IMR-90 (cell line): ENCODE data around the gene C1orf159. TPM values are rescaled to one million over a fixed set of nuclear protein-coding genes. Genes with fewer than 3 reads are reported as not detected.

Source experiments
- ATAC-seq: fragments of 200-7000 bp; cut with Tn5 transposase; 2 replicates; pipeline ENCODE4 v1.9.1; 2020; ENCODE audit warnings: low read depth, mild to moderate bottlenecking, moderate library complexity
- BruUV-seq: library from RNA; stranded (reverse); fragments of 400-500 nt; replicated peaks from 2 replicates; lab custom pipeline; 2021; lab: Mats Ljungman, UMichigan
- CTCF ChIA-PET: fragments of 300-600 bp; formaldehyde crosslinking; extraction: SDS; loops from one replicate; lab custom pipeline; 2021; ENCODE audit warnings: antibody characterized with exemption; lab: Yijun Ruan, JAX
- POLR2A ChIA-PET: fragments of 300-600 bp; sonication (Branson Sonifier 250); formaldehyde crosslinking; loops from one replicate; lab custom pipeline; 2022; ENCODE audit warnings: antibody characterized with exemption; ENCODE audit not compliant: unreplicated experiment; lab: Charles Lee
- DNase-seq: peaks from one replicate; pipeline ENCODE4 v3.0.0; 2013
- H2AFZ ChIP-seq: replicated peaks from 2 replicates; pipeline ENCODE3; 2013; ENCODE audit warnings: low read length, mild to moderate bottlenecking; ENCODE audit not compliant: poor library complexity
- H2AK5ac ChIP-seq: 2 replicates; pipeline ENCODE4 v1.6.1; 2013; ENCODE audit warnings: low read depth, low read length, inconsistent platforms
- H2AK9ac ChIP-seq: replicated peaks from 2 replicates; pipeline ENCODE3; 2013; ENCODE audit warnings: mild to moderate bottlenecking, low read depth, low read length, moderate library complexity; ENCODE audit not compliant: poor library complexity
- H2BK120ac ChIP-seq: 2 replicates; pipeline ENCODE4 v1.6.1; 2013; ENCODE audit warnings: low read depth, low read length, inconsistent platforms
- H2BK15ac ChIP-seq: 3 replicates; pipeline ENCODE4 v1.6.1; 2013; ENCODE audit warnings: low read depth, low read length, inconsistent platforms
- H2BK20ac ChIP-seq: 2 replicates; pipeline ENCODE4 v1.6.1; 2013; ENCODE audit warnings: low read depth, mild to moderate bottlenecking, inconsistent platforms, low read length, moderate library complexity
- H2BK5ac ChIP-seq: 2 replicates; pipeline ENCODE4 v1.6.1; 2013; ENCODE audit warnings: mild to moderate bottlenecking, low read depth, low read length, inconsistent platforms; ENCODE audit not compliant: poor library complexity, severe bottlenecking
- H3K14ac ChIP-seq: replicated peaks from 2 replicates; pipeline ENCODE4 v1.6.1; 2013; ENCODE audit warnings: low read depth, low read length, inconsistent platforms
- H3K18ac ChIP-seq: 2 replicates; pipeline ENCODE4 v1.6.1; 2013; ENCODE audit warnings: low read depth, low read length, control low read depth
- H3K23ac ChIP-seq: 2 replicates; pipeline ENCODE4 v1.6.1; 2013; ENCODE audit warnings: low read depth, low read length, inconsistent platforms
- H3K27ac ChIP-seq: 2 replicates; pipeline ENCODE4 v1.5.1; 2013; ENCODE audit warnings: mild to moderate bottlenecking, control low read depth, low read length; ENCODE audit not compliant: insufficient read depth
- H3K27me3 ChIP-seq: 2 replicates; pipeline ENCODE4 v1.6.1; 2013; ENCODE audit warnings: low read length; ENCODE audit not compliant: control insufficient read depth, insufficient read depth
- H3K36me3 ChIP-seq: 2 replicates; pipeline ENCODE4 v1.6.1; 2013; ENCODE audit warnings: low read length, mixed read lengths; ENCODE audit not compliant: control insufficient read depth, insufficient read depth
- H3K4ac ChIP-seq: 2 replicates; pipeline ENCODE4 v1.6.1; 2013; ENCODE audit warnings: low read depth, low read length, inconsistent platforms
- H3K4me1 ChIP-seq: 2 replicates; pipeline ENCODE4 v1.6.1; 2013; ENCODE audit warnings: low read length, mixed read lengths; ENCODE audit not compliant: control insufficient read depth, insufficient read depth
- H3K4me2 ChIP-seq: 2 replicates; pipeline ENCODE4 v1.6.1; 2013; ENCODE audit warnings: low read depth, mild to moderate bottlenecking, control low read depth, low read length, moderate library complexity
- H3K4me3 ChIP-seq: 2 replicates; pipeline ENCODE4 v1.5.1; 2013; ENCODE audit warnings: low read depth, mild to moderate bottlenecking, control low read depth, low read length, moderate library complexity; ENCODE audit not compliant: insufficient read depth
- H3K56ac ChIP-seq: 2 replicates; pipeline ENCODE4 v1.6.1; 2013; ENCODE audit warnings: low read length, inconsistent platforms; ENCODE audit not compliant: insufficient read depth; ENCODE audit errors: extremely low read depth
- H3K79me1 ChIP-seq, 2 experiments: 2 replicates each; pipeline ENCODE4 v1.6.1; 2013; ENCODE audit warnings: low read length in 2 of 2, inconsistent platforms in 1 of 2, low read depth in 1 of 2
- H3K9ac ChIP-seq: 2 replicates; pipeline ENCODE4 v1.6.1; 2013; ENCODE audit warnings: low read depth, low read length, control low read depth
- H3K9me1 ChIP-seq: 2 replicates; pipeline ENCODE4 v1.6.1; 2013; ENCODE audit warnings: low read length, inconsistent platforms; ENCODE audit not compliant: insufficient read depth
- H3K9me3 ChIP-seq: 2 replicates; pipeline ENCODE4 v1.6.1; 2013; ENCODE audit warnings: low read length; ENCODE audit not compliant: control insufficient read depth, insufficient read depth
- H4K20me1 ChIP-seq: 2 replicates; pipeline ENCODE4 v1.6.1; 2013; ENCODE audit warnings: low read length, inconsistent platforms; ENCODE audit not compliant: insufficient read depth
- H4K5ac ChIP-seq: 2 replicates; pipeline ENCODE4 v1.6.1; 2013; ENCODE audit warnings: mild to moderate bottlenecking, low read depth, low read length, control low read depth
- H4K8ac ChIP-seq, 2 experiments: 2 replicates each; pipeline ENCODE4 v1.6.1; 2013; ENCODE audit warnings: low read depth in 2 of 2, low read length in 2 of 2, control low read depth in 1 of 2, inconsistent platforms in 1 of 2
- H4K91ac ChIP-seq: 2 replicates; pipeline ENCODE4 v1.6.1; 2013; ENCODE audit warnings: low read depth, low read length, inconsistent platforms; ENCODE audit not compliant: insufficient read depth
- CEBPB ChIP-seq: IDR thresholded peaks from 2 replicates; pipeline ENCODE4 v1.6.1; 2012; ENCODE audit warnings: low read depth, low read length, improper control_type of control experiment
- CHD1 ChIP-seq: IDR thresholded peaks from 2 replicates; pipeline ENCODE4 v1.6.1; 2012; ENCODE audit warnings: low read depth, low read length, improper control_type of control experiment
- MAZ ChIP-seq: IDR thresholded peaks from 2 replicates; pipeline ENCODE4 v1.6.1; 2012; ENCODE audit warnings: low read depth, mild to moderate bottlenecking, low read length, improper control_type of control experiment, moderate library complexity, borderline replicate concordance
- MXI1 ChIP-seq: IDR thresholded peaks from 2 replicates; pipeline ENCODE4 v1.6.1; 2012; ENCODE audit warnings: low read depth, mild to moderate bottlenecking, low read length, moderate library complexity, borderline replicate concordance
- NFE2L2 ChIP-seq: fragments of 150-350 bp; IDR thresholded peaks from 2 replicates; pipeline ENCODE4 v1.6.1; 2016; ENCODE audit warnings: low read depth, mild to moderate bottlenecking, low read length
- POLR2A ChIP-seq: IDR thresholded peaks from 2 replicates; pipeline ENCODE4 v1.6.1; 2012; ENCODE audit warnings: mild to moderate bottlenecking, low read depth, low read length
- RAD21 ChIP-seq: IDR thresholded peaks from 2 replicates; pipeline ENCODE4 v1.6.1; 2012; ENCODE audit warnings: low read length, improper control_type of control experiment
- RCOR1 ChIP-seq: IDR thresholded peaks from 2 replicates; pipeline ENCODE4 v1.6.1; 2012; ENCODE audit warnings: mild to moderate bottlenecking, low read length, improper control_type of control experiment; ENCODE audit not compliant: insufficient replicate concordance
- RFX5 ChIP-seq: IDR thresholded peaks from 2 replicates; pipeline ENCODE4 v1.8.0; 2012; ENCODE audit warnings: low read depth, mild to moderate bottlenecking, low read length, moderate library complexity
- SMC3 ChIP-seq: fragments of 150-350 bp; IDR thresholded peaks from 2 replicates; pipeline ENCODE4 v1.6.1; 2016; ENCODE audit warnings: low read depth, mild to moderate bottlenecking, antibody characterized with exemption, low read length, moderate library complexity
- WGBS, 2 experiments: methylation state at CpG; one replicate each; pipeline versions ENCODE4 v1.1.5 to v1.1.7; 2013; ENCODE audit warnings: missing lambda C conversion rate in 2 of 2; ENCODE audit not compliant: insufficient read length in 1 of 2; ENCODE audit errors: extremely low coverage in 2 of 2; 5-methylcytosine and 5-hydroxymethylcytosine counted together
- dilution Hi-C: fragments of 300-500 bp; cut with HindIII; formaldehyde crosslinking; loops from one replicate; pipeline ENCODE4 v1.14.3; 2018; ENCODE audit warnings: low sequenced_read_pairs; ENCODE audit not compliant: unreplicated experiment
- in situ Hi-C: fragments of 300-500 bp; cut with MboI; formaldehyde crosslinking; loops from 3 replicates; pipeline ENCODE4 v1.14.3; 2019; ENCODE audit warnings: low sequenced_read_pairs, inconsistent platforms, mixed read lengths
- intact Hi-C: fragments of 100-400 bp; cut with micrococcal nuclease; formaldehyde crosslinking; loops from 2 replicates; pipeline ENCODE4 v1.10.0; 2022
- polyA plus RNA-seq, 3 experiments: library from polyadenylated mRNA; depleted of rRNA; stranded (reverse); fragments of >200 nt; gene quantifications; 2 replicates each; pipeline ENCODE4 v1.2.3, GENCODE V29; 2012; ENCODE audit warnings: low replicate concordance in 1 of 3
- total RNA-seq: library from RNA; depleted of rRNA; stranded (reverse); fragments of >200 nt; gene quantifications from 2 replicates; pipeline ENCODE4 v1.2.3, GENCODE V29; 2012
- TF ChIP-seq, protein P1 (sequence below): fragments of 150-350 bp; IDR thresholded peaks from 2 replicates; pipeline ENCODE4 v1.6.1; 2016; ENCODE audit warnings: low read depth, mild to moderate bottlenecking, low read length, moderate library complexity, borderline replicate concordance
- TF ChIP-seq, protein P2 (sequence below): conservative IDR thresholded peaks from 2 replicates; pipeline ENCODE4 v1.5.1; 2012; ENCODE audit warnings: mild to moderate bottlenecking, low read depth, low read length, improper control_type of control experiment

C1orf159 gene
- total and polyA plus RNA-seq, 2 of the 4 experiments (the other 2 are of a cell fraction): 2.9 to 12.6 TPM

GRCh38 chr1:1118011-1118875 is 2.4 kb upstream of the C1orf159 start (continued):
- TF ChIP-seq MXI1 (no peak), RAD21 (no peak)

GRCh38 chr1:1117469-1117831 is 1.6 kb upstream of the C1orf159 start:
- Histone ChIP-seq H2BK120ac (no peak overlapping the region), H4K5ac (no peak overlapping the region), H3K27me3 (no peaks in the 10 kb centered on the region; the same call in 1 of the 2 replicates), H3K9me1 (no peaks in the 10 kb centered on the region), H3K4ac (no peak overlapping the region), H3K18ac (no peak overlapping the region), H3K9ac (no peak overlapping the region), H3K9me3 (peaks cover 5% of the 10 kb centered on the region; the same call in 1 of the 2 replicates), H4K91ac (no peak overlapping the region), H2BK5ac (no peak overlapping the region), H3K27ac (no peak overlapping the region), H2BK20ac (no peak overlapping the region), H3K4me1 (0 out of 2 replicates have a peak, but pooled peaks cover 1% of the 10 kb centered on the region), H3K79me1 (peaks cover 6 to 19% of the 10 kb centered on the region in 2 experiments), H2AK5ac (no peak overlapping the region), H2AK9ac (no peak overlapping the region), H3K4me2 (no peak overlapping the region), H3K56ac (no peak overlapping the region), H3K23ac (no peak overlapping the region), H2BK15ac (no peak overlapping the region), H3K14ac (no peak overlapping the region), H2AFZ (no peak overlapping the region), H3K4me3 (no peak overlapping the region), H4K8ac (no peak overlapping the region), H4K20me1 (no peaks in the 10 kb centered on the region), H3K36me3 (0 out of 2 replicates have a peak, but pooled peaks cover 3% of the 10 kb centered on the region)
- WGBS, 2 experiments: 81% methylated on average over 16 of the region's 20 CpGs; no CpG with 5 or more reads in 1 of the 2 experiments
- ATAC-seq (no peak), DNase-seq (no peak)
- in situ Hi-C loops: no loop called here
- CTCF ChIA-PET: no interaction called here
- no TSS peak for BruUV-seq
- intact Hi-C loops: loop anchor here (5.0 kb wide), 1 partner anchor 85 kb away; no protein-coding TSS in a partner anchor
- POLR2A ChIA-PET: no interaction called here
- dilution Hi-C loops: no loop called here
- TF ChIP-seq MAZ: no peak
- no peak for TF ChIP-seq RAD21
- TF ChIP-seq CEBPB: no peak
- TF ChIP-seq SMC3: no peak
- TF ChIP-seq POLR2A: no peak
- TF ChIP-seq, protein P1, sequence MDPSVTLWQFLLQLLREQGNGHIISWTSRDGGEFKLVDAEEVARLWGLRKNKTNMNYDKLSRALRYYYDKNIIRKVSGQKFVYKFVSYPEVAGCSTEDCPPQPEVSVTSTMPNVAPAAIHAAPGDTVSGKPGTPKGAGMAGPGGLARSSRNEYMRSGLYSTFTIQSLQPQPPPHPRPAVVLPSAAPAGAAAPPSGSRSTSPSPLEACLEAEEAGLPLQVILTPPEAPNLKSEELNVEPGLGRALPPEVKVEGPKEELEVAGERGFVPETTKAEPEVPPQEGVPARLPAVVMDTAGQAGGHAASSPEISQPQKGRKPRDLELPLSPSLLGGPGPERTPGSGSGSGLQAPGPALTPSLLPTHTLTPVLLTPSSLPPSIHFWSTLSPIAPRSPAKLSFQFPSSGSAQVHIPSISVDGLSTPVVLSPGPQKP: no peak
- no peak for TF ChIP-seq RFX5
- TF ChIP-seq RCOR1: no peak
- TF ChIP-seq, protein P2, sequence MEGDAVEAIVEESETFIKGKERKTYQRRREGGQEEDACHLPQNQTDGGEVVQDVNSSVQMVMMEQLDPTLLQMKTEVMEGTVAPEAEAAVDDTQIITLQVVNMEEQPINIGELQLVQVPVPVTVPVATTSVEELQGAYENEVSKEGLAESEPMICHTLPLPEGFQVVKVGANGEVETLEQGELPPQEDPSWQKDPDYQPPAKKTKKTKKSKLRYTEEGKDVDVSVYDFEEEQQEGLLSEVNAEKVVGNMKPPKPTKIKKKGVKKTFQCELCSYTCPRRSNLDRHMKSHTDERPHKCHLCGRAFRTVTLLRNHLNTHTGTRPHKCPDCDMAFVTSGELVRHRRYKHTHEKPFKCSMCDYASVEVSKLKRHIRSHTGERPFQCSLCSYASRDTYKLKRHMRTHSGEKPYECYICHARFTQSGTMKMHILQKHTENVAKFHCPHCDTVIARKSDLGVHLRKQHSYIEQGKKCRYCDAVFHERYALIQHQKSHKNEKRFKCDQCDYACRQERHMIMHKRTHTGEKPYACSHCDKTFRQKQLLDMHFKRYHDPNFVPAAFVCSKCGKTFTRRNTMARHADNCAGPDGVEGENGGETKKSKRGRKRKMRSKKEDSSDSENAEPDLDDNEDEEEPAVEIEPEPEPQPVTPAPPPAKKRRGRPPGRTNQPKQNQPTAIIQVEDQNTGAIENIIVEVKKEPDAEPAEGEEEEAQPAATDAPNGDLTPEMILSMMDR: no peak
- TF ChIP-seq NFE2L2: no peak
- TF ChIP-seq CHD1: no peak
